Lower leg skin (tissue), 4 donors: ENCODE data around the gene TMEM114. TPM values are rescaled to one million over a fixed set of nuclear protein-coding genes. Genes with fewer than 3 reads are reported as not detected.
A peak's percentile ranks its signal among the peaks of the same experiment; 100 is the strongest.

Experiments
- DNase-seq, 2 donors: peaks; one replicate each; pipeline ENCODE4 v3.0.0-alpha.2; 2019; ENCODE audit warnings: low spot score in 2 of 2
- H3K4me3 ChIP-seq: fragments of 200-600 bp; sonication (generic); 2 replicates; pipeline ENCODE4 v1.5.1; 2017; ENCODE audit warnings: mild to moderate bottlenecking, low read depth; ENCODE audit not compliant: poor library complexity, severe bottlenecking
- CTCF ChIP-seq, 3 donors: fragments of 450-650 bp; IDR thresholded peaks; one replicate each; pipeline ENCODE4 v1.5.1; 2016; ENCODE audit warnings: antibody characterized with exemption in 3 of 3, mild to moderate bottlenecking in 3 of 3, moderate library complexity in 2 of 3
- POLR2A ChIP-seq, 2 donors: fragments of 450-650 bp; IDR thresholded peaks; one replicate each; pipeline ENCODE4 v1.6.1; 2016 to 2017; ENCODE audit warnings: antibody characterized with exemption in 2 of 2, mild to moderate bottlenecking in 1 of 2, moderate library complexity in 1 of 2
- WGBS, 2 donors: methylation state at CpG; one replicate each; pipeline ENCODE4 v1.1.5; 2018; 5-methylcytosine and 5-hydroxymethylcytosine counted together
- intact Hi-C: fragments of 100-400 bp; cut with DNase I; formaldehyde crosslinking; loops from one replicate; pipeline ENCODE4 v1.15.0; 2023; ENCODE audit warnings: low total_unique reads
- total RNA-seq, 4 donors: library from RNA; depleted of rRNA; stranded (reverse); fragments of >200 nt; gene quantifications; one replicate each; pipeline ENCODE4 v1.1.0, GENCODE V29; 2016

The TMEM114 gene
- total RNA-seq, 4 donors from 2014 or later = not detected

GRCh38 chr16:8583732-8584131 lies 6.6 kb downstream of the TMEM114 start:
- no peak overlapping the region for H3K4me3 ChIP-seq
- 73 to 77% methylated on average over 4 of the region's 4 CpGs for WGBS, 2 donors
- intact Hi-C loops = no loop called here
- TF ChIP-seq POLR2A (IDR thresholded peaks at IDR 0.05) (no peak), CTCF (IDR thresholded peaks at IDR 0.05) (no peak)
- DNase-seq = no peak

GRCh38 chr16:8583199-8583598 lies 7.1 kb downstream of the TMEM114 start:
- TF ChIP-seq CTCF (IDR thresholded peaks at IDR 0.05) (no peak), POLR2A (IDR thresholded peaks at IDR 0.05) (no peak)
- no peak overlapping the region for H3K4me3 ChIP-seq
- 84 to 85% methylated on average over 3 of the region's 3 CpGs for WGBS, 2 donors
- intact Hi-C loops = no loop called here
- DNase-seq = no peak

- intact Hi-C loops = no loop called here
- TF ChIP-seq CTCF (IDR thresholded peaks at IDR 0.05) (no peak), POLR2A (IDR thresholded peaks at IDR 0.05) (no peak)
- H3K4me3 ChIP-seq = no peak overlapping the region
- 37 to 39% methylated on average over 6 of the region's 6 CpGs for WGBS, 2 donors
- peak in 1 of 2 donors; percentile 82 for DNase-seq
These were observed 8.3 kb downstream of the TMEM114 start for GRCh38 chr16:8581831-8582580.

GRCh38 chr16:8579559-8579958 lies 10.8 kb downstream of the TMEM114 start:
- peak in 1 of 2 donors; percentile 57 for DNase-seq
- no peak overlapping the region for H3K4me3 ChIP-seq
- intact Hi-C loops = loop anchor here (10.0 kb wide), 1 partner anchor 305 kb away; the partner anchor contains the start of gene LITAFD
- WGBS, 2 donors = 86 to 91% methylated on average over 9 of the region's 9 CpGs
- TF ChIP-seq CTCF (IDR thresholded peaks at IDR 0.05) = no peak
- no peak for TF ChIP-seq POLR2A (IDR thresholded peaks at IDR 0.05)

- intact Hi-C loops = loop anchor here (10.0 kb wide), 1 partner anchor 307 kb away; the partner anchor contains the start of gene LITAFD
- TF ChIP-seq CTCF (IDR thresholded peaks at IDR 0.05) (no peak), POLR2A (IDR thresholded peaks at IDR 0.05) (no peak)
- 75 to 86% methylated on average over 10 of the region's 10 CpGs for WGBS, 2 donors
- peak in 1 of 2 donors; percentile 50 for DNase-seq
- H3K4me3 ChIP-seq = no peak overlapping the region
These were observed 12.5 kb downstream of the TMEM114 start for GRCh38 chr16:8577678-8578304.
